ENCODE data around the gene IP6K2.
"Not testable (repeated sequence)": the region's sequence is repeated elsewhere in the genome, so short reads cannot be mapped to it uniquely, and the experiment has no call there.

GRCh38 chr3:48725185-48725855 lies 8.3 kb upstream of the IP6K2 start:
- TF ChIP-seq CTCF (CRISPR knock-in tag; IDR thresholded peaks at IDR 0.05); ZSCAN29 (CRISPR knock-in tag; conservative IDR thresholded peaks at IDR 0.05); MAX (IDR thresholded peaks at IDR 0.05); NFATC3 (CRISPR knock-in tag; IDR thresholded peaks at IDR 0.05); UBTF (CRISPR knock-in tag; IDR thresholded peaks at IDR 0.05); ZNF615 (CRISPR knock-in tag; IDR thresholded peaks at IDR 0.05; ENCODE audit: borderline replicate concordance); ZNF639 (CRISPR knock-in tag; conservative IDR thresholded peaks at IDR 0.05); CEBPB (IDR thresholded peaks at IDR 0.05; ENCODE audit: borderline replicate concordance, low read depth, low read length); TARDBP (CRISPR knock-in tag; IDR thresholded peaks at IDR 0.05); ZNF850 (CRISPR knock-in tag; conservative IDR thresholded peaks at IDR 0.05); BCLAF1 (IDR thresholded peaks at IDR 0.05); KDM5B (CRISPR knock-in tag; IDR thresholded peaks at IDR 0.05; ENCODE audit: borderline replicate concordance); ATF6 (CRISPR knock-in tag; conservative IDR thresholded peaks at IDR 0.05); IRF9 (CRISPR knock-in tag; IDR thresholded peaks at IDR 0.05; ENCODE audit: borderline replicate concordance): not testable (repeated sequence)

Measured in HepG2 (cell line).